Measurements from ENCODE around the gene PARD3B.
A peak's percentile ranks its signal among the peaks of the same experiment; 100 is the strongest.

PARD3B gene

GRCh38 chr2:204705243-204705932, 160.1 kb downstream of the PARD3B start:
- TF ChIP-seq GATA3 (IDR thresholded peaks at IDR 0.05; ENCODE audit: low read depth, low read length) (no peak), GATA2 (IDR thresholded peaks at IDR 0.05; ENCODE audit: low read depth, low read length) (no peak)

- TF ChIP-seq GATA2 (IDR thresholded peaks at IDR 0.05; ENCODE audit: low read depth, low read length) (no peak), GATA3 (IDR thresholded peaks at IDR 0.05; ENCODE audit: low read depth, low read length) (no peak)
Measured at GRCh38 chr2:204706939-204707338, 161.7 kb downstream of the PARD3B start.

GRCh38 chr2:204713211-204713610, 167.9 kb downstream of the PARD3B start:
- TF ChIP-seq GATA2 (IDR thresholded peaks at IDR 0.05; ENCODE audit: low read depth, low read length) = no peak
- TF ChIP-seq GATA3 (IDR thresholded peaks at IDR 0.05; ENCODE audit: low read depth, low read length) = no peak

GRCh38 chr2:204715361-204715760, 170.1 kb downstream of the PARD3B start:
- TF ChIP-seq GATA3 (IDR thresholded peaks at IDR 0.05; ENCODE audit: low read depth, low read length) = no peak
- no peak for TF ChIP-seq GATA2 (IDR thresholded peaks at IDR 0.05; ENCODE audit: low read depth, low read length)

GRCh38 chr2:204717591-204717990, 172.3 kb downstream of the PARD3B start:
- no peak for TF ChIP-seq GATA3 (IDR thresholded peaks at IDR 0.05; ENCODE audit: low read depth, low read length)
- no peak for TF ChIP-seq GATA2 (IDR thresholded peaks at IDR 0.05; ENCODE audit: low read depth, low read length)

- no peak for TF ChIP-seq GATA2 (IDR thresholded peaks at IDR 0.05; ENCODE audit: low read depth, low read length)
- no peak for TF ChIP-seq GATA3 (IDR thresholded peaks at IDR 0.05; ENCODE audit: low read depth, low read length)
Measured at GRCh38 chr2:204718607-204719006, 173.3 kb downstream of the PARD3B start.

GRCh38 chr2:204720874-204721273, 175.6 kb downstream of the PARD3B start:
- no peak for TF ChIP-seq GATA2 (IDR thresholded peaks at IDR 0.05; ENCODE audit: low read depth, low read length)
- TF ChIP-seq GATA3 (IDR thresholded peaks at IDR 0.05; ENCODE audit: low read depth, low read length) = no peak

GRCh38 chr2:204722207-204722606, 176.9 kb downstream of the PARD3B start:
- no peak for TF ChIP-seq GATA3 (IDR thresholded peaks at IDR 0.05; ENCODE audit: low read depth, low read length)
- TF ChIP-seq GATA2 (IDR thresholded peaks at IDR 0.05; ENCODE audit: low read depth, low read length) = no peak

- TF ChIP-seq GATA3 (IDR thresholded peaks at IDR 0.05; ENCODE audit: low read depth, low read length) (no peak), GATA2 (IDR thresholded peaks at IDR 0.05; ENCODE audit: low read depth, low read length) (no peak)
Measured at GRCh38 chr2:204722691-204723090, 177.4 kb downstream of the PARD3B start.

GRCh38 chr2:204725693-204726360, 180.6 kb downstream of the PARD3B start:
- no peak for TF ChIP-seq GATA2 (IDR thresholded peaks at IDR 0.05; ENCODE audit: low read depth, low read length)
- TF ChIP-seq GATA3 (IDR thresholded peaks at IDR 0.05; ENCODE audit: low read depth, low read length) = no peak

GRCh38 chr2:204726831-204727230, 181.6 kb downstream of the PARD3B start:
- no peak for TF ChIP-seq GATA2 (IDR thresholded peaks at IDR 0.05; ENCODE audit: low read depth, low read length)
- TF ChIP-seq GATA3 (IDR thresholded peaks at IDR 0.05; ENCODE audit: low read depth, low read length) = no peak

GRCh38 chr2:204727368-204727767, 182.1 kb downstream of the PARD3B start:
- TF ChIP-seq GATA3 (IDR thresholded peaks at IDR 0.05; ENCODE audit: low read depth, low read length) = no peak
- no peak for TF ChIP-seq GATA2 (IDR thresholded peaks at IDR 0.05; ENCODE audit: low read depth, low read length)

GRCh38 chr2:204730603-204731002, 185.3 kb downstream of the PARD3B start:
- peak; percentile 95 for TF ChIP-seq GATA2 (IDR thresholded peaks at IDR 0.05; ENCODE audit: low read depth, low read length)
- TF ChIP-seq GATA3 (IDR thresholded peaks at IDR 0.05; ENCODE audit: low read depth, low read length) = peak; percentile 83

- TF ChIP-seq GATA3 (IDR thresholded peaks at IDR 0.05; ENCODE audit: low read depth, low read length) (no peak), GATA2 (IDR thresholded peaks at IDR 0.05; ENCODE audit: low read depth, low read length) (no peak)
Measured at GRCh38 chr2:204732019-204732418, 186.7 kb downstream of the PARD3B start.

- no peak for TF ChIP-seq GATA2 (IDR thresholded peaks at IDR 0.05; ENCODE audit: low read depth, low read length)
- TF ChIP-seq GATA3 (IDR thresholded peaks at IDR 0.05; ENCODE audit: low read depth, low read length) = no peak
Measured at GRCh38 chr2:204737296-204737695, 192.0 kb downstream of the PARD3B start.

All from SH-SY5Y (cell line).